GM21367 (cell line): ENCODE measurements around the gene ZNF583.

Experiments used
- ATAC-seq: cut with Tn5 transposase; IDR thresholded peaks from one replicate; pipeline ENCODE4 v1.9.1; 2021; ENCODE audit not compliant: unreplicated experiment

The ZNF583 gene

DNA sequence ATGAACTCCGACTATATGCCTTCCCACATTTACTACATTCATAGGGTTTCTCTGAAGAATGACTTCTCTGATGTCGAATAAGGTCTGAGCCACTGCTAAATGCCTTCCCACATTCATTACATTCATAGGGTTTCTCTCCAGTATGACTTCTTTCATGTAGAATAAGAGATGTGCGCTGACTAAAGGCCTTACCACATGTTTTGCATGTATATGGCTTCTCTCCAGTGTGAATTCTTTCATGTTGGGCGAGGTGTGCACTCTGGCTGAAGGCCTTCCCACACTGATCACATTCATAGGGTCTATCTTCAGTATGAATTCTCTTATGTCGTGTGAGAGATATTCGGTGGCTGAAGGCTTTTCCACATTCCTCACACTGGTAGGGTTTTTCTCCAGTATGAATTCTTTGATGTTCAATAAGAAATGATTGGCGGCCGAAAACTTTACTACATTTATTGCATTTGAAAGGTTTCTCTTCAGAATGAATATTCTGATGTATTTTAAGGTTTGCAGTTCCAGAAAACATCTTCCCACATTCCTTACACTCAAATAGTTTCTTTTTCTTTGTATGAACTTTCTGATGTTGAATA lies 37.2 kb downstream of the ZNF583 start:
- ATAC-seq = no peak

GRCh38 chr19:56474308-56474707 lies 70.2 kb downstream of the ZNF583 start:
- ATAC-seq = no peak

- ATAC-seq = no peak
These were observed 72.0 kb downstream of the ZNF583 start for GRCh38 chr19:56476093-56476492.
